Activated T-helper 9 cell treated with anti-CD3 and anti-CD28 coated beads, Interleukin-2, amount 50 U/mL, for 16 hours (primary cell): ENCODE measurements around the gene DOCK1.

Experiments used
- DNase-seq: peaks from one replicate; pipeline ENCODE4 v3.0.0-alpha.2; 2020; ENCODE audit warnings: low read depth

Gene DOCK1

GRCh38 chr10:127039435-127039834 lies 134.2 kb downstream of the DOCK1 start:
- DNase-seq = no peak

DNA sequence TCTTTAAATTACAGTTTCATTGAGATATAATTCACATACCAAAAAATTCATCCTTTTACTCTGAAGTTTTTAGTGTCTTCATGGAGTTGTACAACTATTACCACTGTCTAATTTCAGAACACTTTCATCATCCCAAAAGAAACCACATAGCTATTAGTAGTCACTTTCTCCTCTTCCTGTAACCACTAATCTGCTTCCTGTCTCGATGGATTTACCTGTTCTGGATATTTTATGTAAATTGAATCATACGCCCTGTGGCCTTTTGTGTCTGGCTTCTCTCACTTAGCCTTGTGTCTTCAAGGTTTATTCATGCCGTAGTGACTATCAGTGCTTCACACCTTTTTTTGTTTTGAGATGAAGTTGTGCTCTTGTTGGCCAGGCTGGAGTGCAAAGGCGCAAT lies 135.5 kb downstream of the DOCK1 start:
- no peak for DNase-seq

DNA sequence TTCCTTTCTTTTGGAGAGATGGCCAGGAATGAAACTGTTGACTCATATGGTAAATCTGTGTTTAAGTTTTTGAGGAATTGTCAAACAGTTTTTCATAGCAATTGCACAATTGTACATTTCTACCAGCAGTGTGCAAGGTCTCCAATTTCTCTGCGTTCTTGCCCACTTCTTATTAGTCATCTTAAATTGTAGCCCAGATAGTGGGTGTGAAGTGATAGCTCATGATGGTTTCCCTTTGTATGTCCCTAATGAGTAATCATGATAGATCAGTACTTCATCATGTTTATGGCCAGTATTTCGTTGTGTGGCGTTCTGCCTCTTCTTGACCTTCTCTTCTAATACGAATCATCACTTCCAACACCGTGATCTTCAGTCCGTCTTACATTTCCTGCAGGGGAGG lies 136.3 kb downstream of the DOCK1 start:
- DNase-seq = no peak

- no peak for DNase-seq
Measured at GRCh38 chr10:127043301-127043700, 138.1 kb downstream of the DOCK1 start.

GRCh38 chr10:127044186-127044585 lies 139.0 kb downstream of the DOCK1 start:
- DNase-seq = no peak

- no peak for DNase-seq
Measured at GRCh38 chr10:127046975-127047877, 142.0 kb downstream of the DOCK1 start.

DNA sequence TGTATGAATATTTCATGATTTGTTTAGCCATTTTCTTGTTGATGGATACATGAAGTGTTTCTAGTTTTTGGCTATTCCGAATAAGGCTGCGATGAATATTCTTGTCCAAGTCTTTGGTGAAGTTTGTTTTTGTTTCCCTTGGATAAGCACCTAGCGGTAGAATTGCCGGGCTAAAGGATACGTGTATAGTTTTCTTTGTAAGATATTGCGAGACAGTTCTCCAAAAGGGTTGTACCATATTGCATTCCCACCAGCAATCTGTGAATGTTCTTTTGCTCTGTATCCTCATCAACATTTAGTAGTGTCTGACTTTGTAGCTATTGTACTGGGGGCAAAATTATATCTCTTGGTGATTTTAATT lies 142.6 kb downstream of the DOCK1 start:
- no peak for DNase-seq

GRCh38 chr10:127048630-127049029 lies 143.4 kb downstream of the DOCK1 start:
- DNase-seq = no peak

DNA sequence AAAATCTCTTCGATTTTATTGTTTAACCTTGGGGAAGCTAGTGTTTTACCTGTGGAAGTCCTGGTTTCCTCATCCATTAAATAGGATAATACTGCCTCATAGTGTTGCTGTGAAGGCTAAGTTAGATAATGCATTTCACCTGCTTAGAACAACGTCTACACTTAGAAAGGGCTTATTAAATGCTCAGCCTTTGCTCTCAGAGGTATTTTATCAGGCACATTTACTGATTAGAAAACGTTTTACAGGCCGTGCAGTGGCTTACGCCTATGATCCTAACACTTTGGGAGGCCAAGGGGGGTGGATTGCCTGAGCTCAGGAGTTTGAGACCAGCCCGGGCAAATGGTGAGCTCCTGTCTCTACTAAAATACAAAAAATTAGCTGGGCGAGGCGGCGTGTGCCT lies 146.8 kb downstream of the DOCK1 start:
- DNase-seq = no peak

DNA sequence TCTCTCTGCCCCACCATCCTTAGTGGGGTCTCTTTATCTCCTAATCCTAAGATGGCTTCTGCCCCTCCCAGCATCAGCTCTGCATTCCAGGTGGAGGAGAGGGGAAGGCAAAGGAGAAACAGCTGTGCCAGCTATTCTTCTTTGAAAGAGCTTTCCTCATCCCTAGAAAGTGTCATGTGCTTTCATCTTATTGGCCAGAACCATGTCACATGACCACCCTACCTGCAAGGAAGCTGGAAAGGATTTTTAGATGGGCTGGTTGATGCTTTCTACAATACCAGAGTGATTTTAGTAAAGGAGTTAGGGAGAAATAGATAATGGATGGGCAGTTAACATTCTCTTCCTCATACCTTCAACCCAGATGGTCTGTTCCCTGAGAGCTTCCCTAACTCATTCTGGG lies 150.0 kb downstream of the DOCK1 start:
- DNase-seq = no peak

GRCh38 chr10:127059314-127059713 lies 154.1 kb downstream of the DOCK1 start:
- no peak for DNase-seq

DNA sequence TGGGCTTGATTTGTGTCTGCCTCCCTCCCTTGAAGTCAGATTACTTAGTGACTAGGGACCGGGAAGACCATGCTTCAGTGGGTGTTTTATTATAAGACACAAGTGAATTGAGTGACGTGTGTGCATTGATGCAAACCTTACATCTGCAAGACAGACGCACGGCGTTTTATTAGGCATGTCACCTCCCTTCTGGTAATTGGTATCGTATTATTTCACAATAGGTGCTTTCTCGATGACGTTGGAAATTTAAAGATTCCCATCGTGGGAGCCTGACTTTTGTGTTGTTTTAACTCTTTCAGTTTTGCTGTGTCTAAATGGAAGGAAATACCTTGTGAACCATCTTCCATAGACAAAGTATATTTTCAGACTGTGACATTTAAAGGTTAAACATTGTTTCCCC lies 158.5 kb downstream of the DOCK1 start:
- DNase-seq = no peak

DNA sequence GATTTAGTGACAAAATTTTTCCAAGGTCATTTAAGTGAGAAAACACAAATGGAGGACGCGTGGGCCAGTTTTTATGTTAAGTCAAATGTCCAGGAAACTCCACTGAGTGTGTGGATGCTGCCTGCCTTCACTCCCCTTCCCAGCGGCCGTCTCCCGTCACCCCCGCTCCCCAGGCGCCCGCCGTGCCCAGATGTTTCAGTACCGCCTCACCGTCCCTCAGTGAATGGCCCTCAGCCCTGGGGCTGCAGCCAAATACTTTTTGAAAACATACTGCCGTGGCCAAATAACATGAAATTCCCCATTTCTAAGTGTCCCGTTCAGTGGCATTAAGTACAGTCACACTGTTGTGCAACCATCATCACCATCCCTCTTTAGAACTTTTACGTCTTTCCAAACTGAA lies 159.2 kb downstream of the DOCK1 start:
- no peak for DNase-seq

GRCh38 chr10:127067542-127068194 lies 162.4 kb downstream of the DOCK1 start:
- no peak for DNase-seq

GRCh38 chr10:127068485-127068884 lies 163.3 kb downstream of the DOCK1 start:
- DNase-seq = no peak

GRCh38 chr10:127069436-127069835 lies 164.2 kb downstream of the DOCK1 start:
- no peak for DNase-seq

DNA sequence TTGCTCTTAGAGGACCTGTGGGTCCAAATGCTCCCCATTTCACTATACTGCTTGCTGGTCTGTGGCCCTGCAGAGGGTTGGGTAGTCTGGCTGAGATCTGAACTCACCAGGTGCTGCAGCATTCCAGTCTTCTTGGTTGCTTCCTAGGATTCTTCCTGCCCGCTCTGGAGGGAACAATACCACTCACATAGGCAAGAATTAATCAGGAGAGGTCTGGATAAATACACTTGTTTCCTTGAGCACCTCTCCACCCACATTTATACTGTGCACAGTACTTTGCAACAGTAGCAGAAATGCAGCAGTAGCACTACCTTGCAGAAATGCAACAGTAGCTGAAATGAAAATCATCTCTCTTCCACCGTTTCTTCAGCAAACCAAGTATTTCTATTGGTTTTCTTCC lies 165.9 kb downstream of the DOCK1 start:
- no peak for DNase-seq

DNA sequence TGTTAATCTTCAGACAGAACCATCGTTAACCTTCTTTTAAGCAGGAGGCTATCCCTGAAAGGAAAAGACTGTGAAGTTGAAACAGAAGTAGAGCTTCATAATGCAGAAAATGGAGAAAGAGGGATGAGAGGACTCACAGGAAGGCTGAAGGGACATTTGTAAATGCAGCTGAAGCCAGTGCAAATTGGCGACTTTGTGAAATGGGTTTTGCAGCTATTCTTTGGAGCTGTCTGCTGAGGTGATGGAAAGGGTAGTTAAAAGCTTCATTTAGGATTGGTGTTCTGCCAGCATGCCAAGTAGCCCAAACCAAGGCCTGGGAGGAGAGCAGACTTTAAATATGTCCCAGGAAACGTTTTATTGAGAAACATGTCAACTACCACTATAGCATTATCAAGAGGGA lies 168.4 kb downstream of the DOCK1 start:
- DNase-seq = no peak

DNA sequence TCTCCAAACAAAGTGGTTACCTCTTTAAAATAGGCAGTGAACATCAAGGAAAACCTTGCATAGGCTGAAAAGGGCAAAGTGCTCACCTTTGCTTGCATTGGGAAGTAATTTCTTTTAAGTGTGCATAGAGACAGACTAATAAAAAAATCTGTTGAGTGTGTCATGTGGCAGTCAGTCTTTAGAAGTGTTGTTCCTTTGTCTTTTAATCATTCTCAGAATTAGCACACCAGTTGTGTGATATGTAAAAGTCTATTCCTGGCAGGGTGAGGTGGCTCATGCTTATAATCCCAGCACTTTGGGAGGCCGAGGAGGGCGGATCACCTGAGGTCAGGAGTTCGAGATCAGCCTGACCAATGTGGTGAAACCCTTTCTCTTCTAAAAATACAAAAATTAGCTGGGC lies 174.2 kb downstream of the DOCK1 start:
- DNase-seq = no peak

GRCh38 chr10:127080317-127080716 lies 175.1 kb downstream of the DOCK1 start:
- DNase-seq = no peak

DNA sequence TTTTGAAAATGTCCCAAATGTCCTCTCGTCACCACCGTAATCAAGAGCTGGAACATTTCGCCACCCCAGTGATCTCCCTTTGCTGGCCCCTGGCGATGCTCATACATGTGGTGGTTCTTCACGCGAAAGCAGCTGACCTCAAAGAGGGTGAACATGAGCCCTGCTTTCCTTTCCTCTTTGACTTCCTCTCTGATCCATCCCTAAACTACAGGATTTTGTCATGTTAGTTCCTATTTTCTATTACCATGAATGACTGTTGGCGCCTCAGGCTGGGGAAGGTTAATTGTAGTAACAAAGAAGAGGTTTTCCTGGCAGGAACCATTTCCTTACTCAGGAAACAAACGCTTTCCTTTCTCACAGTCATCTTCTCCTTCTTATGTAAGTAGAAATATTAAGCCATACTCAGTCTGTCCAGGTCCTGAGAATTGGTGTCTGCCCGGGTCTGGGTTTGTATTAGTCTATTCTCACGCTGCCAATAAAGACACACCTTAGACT lies 176.7 kb downstream of the DOCK1 start:
- no peak for DNase-seq

DNA sequence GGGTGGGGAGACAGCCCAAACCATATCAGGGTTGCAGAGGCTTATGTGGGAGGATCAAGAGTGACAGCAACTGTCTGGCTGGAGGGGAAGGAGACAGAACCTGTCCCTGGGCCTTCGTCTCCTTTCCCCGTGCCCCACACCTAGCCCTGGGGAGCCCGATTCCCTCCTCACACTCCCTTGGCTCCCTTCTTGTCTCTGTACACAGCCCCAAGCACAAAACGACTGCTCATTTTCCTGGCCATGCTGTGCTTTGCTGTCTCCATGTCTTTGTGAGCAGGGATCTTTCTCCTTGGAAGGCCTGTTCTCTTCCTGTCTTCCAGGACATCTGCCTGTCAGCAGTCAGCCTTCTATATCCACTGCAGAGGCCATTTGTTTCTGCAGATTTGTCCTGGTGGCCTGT lies 177.4 kb downstream of the DOCK1 start:
- no peak for DNase-seq

DNA sequence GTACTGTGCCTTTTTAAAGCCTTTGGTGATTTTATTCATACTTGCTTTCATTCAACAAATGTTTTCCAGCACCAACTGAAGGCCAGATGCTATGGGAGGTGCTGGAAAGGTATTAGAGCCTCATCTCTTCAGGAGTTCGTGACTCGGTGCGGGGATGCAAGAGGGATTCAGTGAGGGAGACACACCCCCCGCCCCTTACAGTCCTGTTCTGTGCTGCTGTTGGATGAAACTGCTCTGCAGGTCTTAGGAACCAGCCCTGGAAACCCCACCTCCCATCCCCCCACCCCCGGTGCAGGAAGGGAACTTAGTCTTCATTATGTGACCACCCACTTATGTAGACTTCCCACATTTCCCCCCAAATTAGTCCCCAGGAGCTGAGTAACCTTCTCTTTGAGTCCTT lies 180.7 kb downstream of the DOCK1 start:
- no peak for DNase-seq

DNA sequence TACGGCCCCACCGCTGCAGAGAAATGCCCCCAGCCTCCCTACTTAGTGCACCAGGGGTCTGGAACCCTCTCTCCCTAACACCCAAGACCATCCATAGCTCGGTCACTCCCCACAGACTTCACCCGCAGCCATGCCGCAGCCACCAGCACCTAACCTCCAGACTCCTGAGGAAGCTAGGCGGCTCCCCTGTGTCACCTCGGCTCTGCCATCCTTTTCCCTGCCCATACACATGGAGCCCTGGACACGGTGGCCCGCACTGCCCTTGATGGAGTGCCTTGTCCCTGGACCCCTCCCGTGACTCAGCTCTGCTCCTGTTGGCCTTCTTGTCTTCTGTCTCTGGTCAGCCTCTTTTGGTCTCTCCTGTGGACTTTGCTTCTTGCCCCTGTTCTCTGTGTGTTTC lies 183.7 kb downstream of the DOCK1 start:
- DNase-seq = no peak
